Keratinocyte (primary cell): ENCODE results near the gene CHN2. TPM values are rescaled to one million over a fixed set of nuclear protein-coding genes. Genes with fewer than 3 reads are reported as not detected.

Source experiments
- DNase-seq: peaks from one replicate; pipeline ENCODE4 v3.0.0-alpha.2; 2011; ENCODE audit warnings: low read depth, missing footprints, low spot score
- FAIRE-seq: peaks from 2 replicates; lab custom pipeline; 2011; peaks lifted over from hg19 to GRCh38; lab: Jason Lieb, UNC
- H2AFZ ChIP-seq: 2 replicates; pipeline ENCODE4 v1.6.0; 2012; ENCODE audit warnings: low read length, control low read depth, inconsistent platforms; ENCODE audit not compliant: control insufficient read depth
- H3K27ac ChIP-seq: 2 replicates; pipeline ENCODE4 v1.5.1; 2011; ENCODE audit warnings: low read length; ENCODE audit not compliant: control insufficient read depth, insufficient read depth
- H3K27me3 ChIP-seq: 3 replicates; pipeline ENCODE4 v1.6.0; 2011; ENCODE audit warnings: low read length; ENCODE audit not compliant: control insufficient read depth, insufficient read depth; ENCODE audit errors: extremely low read depth
- H3K36me3 ChIP-seq, 2 experiments: 2 replicates in 1 of 2; 3 replicates in 1 of 2; pipeline ENCODE4 v1.5.1; 2011; ENCODE audit warnings: low read length in 2 of 2, mild to moderate bottlenecking in 1 of 2; ENCODE audit not compliant: control insufficient read depth in 2 of 2, insufficient read depth in 2 of 2; ENCODE audit errors: extremely low read depth in 1 of 2
- H3K4me1 ChIP-seq: 3 replicates; pipeline ENCODE4 v1.5.1; 2011; ENCODE audit warnings: low read length; ENCODE audit not compliant: control insufficient read depth, insufficient read depth; ENCODE audit errors: extremely low read depth
- H3K4me2 ChIP-seq: 3 replicates; pipeline ENCODE4 v1.6.0; 2011; ENCODE audit warnings: low read depth, low read length; ENCODE audit not compliant: control insufficient read depth, insufficient read depth; ENCODE audit errors: extremely low read depth
- H3K4me3 ChIP-seq, 3 experiments: fragments of 200-600 bp in 1 of 3; sonication (generic) in 1 of 3; 2 replicates in 2 of 3; 3 replicates in 1 of 3; pipeline ENCODE4 v1.5.1; 2011 to 2016; ENCODE audit warnings: low read length in 3 of 3, mild to moderate bottlenecking in 3 of 3, control low read depth in 2 of 3, inconsistent platforms in 1 of 3, low read depth in 1 of 3, mixed read lengths in 1 of 3, mixed run types in 1 of 3, moderate library complexity in 1 of 3; ENCODE audit not compliant: control insufficient read depth in 2 of 3, insufficient read depth in 2 of 3; ENCODE audit errors: extremely low read depth in 1 of 3
- H3K79me2 ChIP-seq: 2 replicates; pipeline ENCODE4 v1.6.0; 2012; ENCODE audit warnings: low read length; ENCODE audit not compliant: control insufficient read depth, insufficient read depth
- H3K9ac ChIP-seq: 3 replicates; pipeline ENCODE4 v1.6.0; 2011; ENCODE audit warnings: low read length; ENCODE audit not compliant: control insufficient read depth, insufficient read depth; ENCODE audit errors: extremely low read depth
- H3K9me1 ChIP-seq: 3 replicates; pipeline ENCODE4 v1.6.0; 2011; ENCODE audit warnings: low read length; ENCODE audit not compliant: control insufficient read depth, insufficient read depth; ENCODE audit errors: extremely low read depth
- H3K9me3 ChIP-seq: 2 replicates; pipeline ENCODE4 v1.5.1; 2012; ENCODE audit warnings: low read depth, low read length; ENCODE audit not compliant: control insufficient read depth
- H4K20me1 ChIP-seq: 3 replicates; pipeline ENCODE4 v1.6.0; 2011; ENCODE audit warnings: low read length; ENCODE audit not compliant: control insufficient read depth, insufficient read depth; ENCODE audit errors: extremely low read depth
- EZH2 ChIP-seq: IDR thresholded peaks from one replicate; pipeline ENCODE4 v1.6.1; 2012; ENCODE audit warnings: inconsistent platforms, mild to moderate bottlenecking, low read length, moderate library complexity
- dilution Hi-C: fragments of 300-500 bp; cut with MboI; formaldehyde crosslinking; loops from one replicate; pipeline ENCODE4 v1.7.0; 2020; ENCODE audit warnings: low sequenced_read_pairs; ENCODE audit not compliant: extremely low pct_ligation_motif_present
- polyA minus RNA-seq, 3 experiments: library from RNA; depleted of rRNA, polyadenylated mRNA; stranded (reverse); fragments of >200 nt; gene quantifications; 1 replicate in 1 of 3; 2 replicates in 1 of 3; 3 replicates in 1 of 3; pipeline ENCODE4 v1.2.3, GENCODE V29; 2011
- polyA plus RNA-seq, 5 experiments: library from polyadenylated mRNA; depleted of rRNA in 3 of 5; stranded (reverse) in 3 of 5; stranded (forward) in 1 of 5; unstranded in 1 of 5; fragments of >200 nt; gene quantifications; 1 replicate in 1 of 5; 2 replicates in 3 of 5; 3 replicates in 1 of 5; pipeline versions ENCODE4 v1.2.1 to v1.2.3, GENCODE V29; 2011 to 2012; ENCODE audit warnings: missing spikeins in 2 of 5, low read depth in 1 of 5, low replicate concordance in 1 of 5
- TF ChIP-seq, protein P1 (sequence below), 3 experiments: IDR thresholded peaks in 1 of 3; conservative IDR thresholded peaks in 1 of 3; optimal IDR thresholded peaks in 1 of 3; 2 replicates in 2 of 3; 3 replicates in 1 of 3; pipeline versions ENCODE3 to v1.5.1; 2011; ENCODE audit warnings: low read length in 3 of 3, mild to moderate bottlenecking in 3 of 3, moderate library complexity in 2 of 3, control low read depth in 1 of 3, inconsistent platforms in 1 of 3; ENCODE audit not compliant: insufficient read depth in 2 of 3; ENCODE audit errors: extremely low read depth in 1 of 3

CHN2 gene
- polyA plus RNA-seq = 1.3 to 1.8 TPM (median 1.6 TPM) in 3 replicates
- polyA plus RNA-seq (2011; ENCODE audit: low read depth) = 1.4 TPM
- polyA plus RNA-seq (2011; cell fraction: cytosol; rRNA removed) = 1.4 and 2.4 TPM in 2 replicates
- 1.4 and 1.9 TPM in 2 replicates for polyA plus RNA-seq (2011; cell fraction: nucleus; rRNA removed)
- 0.48 and 0.87 TPM in 2 replicates for polyA plus RNA-seq (2012; ENCODE audit: low replicate concordance)
- 1.7 to 2.2 TPM in 2 of 3 replicates, not detected in the other for polyA minus RNA-seq
- 4.6 TPM for polyA minus RNA-seq (2011; cell fraction: cytosol; rRNA and poly(A)+ RNA removed)
- 0.74 and 3.1 TPM in 2 replicates for polyA minus RNA-seq (2011; cell fraction: nucleus; rRNA and poly(A)+ RNA removed)

DNA sequence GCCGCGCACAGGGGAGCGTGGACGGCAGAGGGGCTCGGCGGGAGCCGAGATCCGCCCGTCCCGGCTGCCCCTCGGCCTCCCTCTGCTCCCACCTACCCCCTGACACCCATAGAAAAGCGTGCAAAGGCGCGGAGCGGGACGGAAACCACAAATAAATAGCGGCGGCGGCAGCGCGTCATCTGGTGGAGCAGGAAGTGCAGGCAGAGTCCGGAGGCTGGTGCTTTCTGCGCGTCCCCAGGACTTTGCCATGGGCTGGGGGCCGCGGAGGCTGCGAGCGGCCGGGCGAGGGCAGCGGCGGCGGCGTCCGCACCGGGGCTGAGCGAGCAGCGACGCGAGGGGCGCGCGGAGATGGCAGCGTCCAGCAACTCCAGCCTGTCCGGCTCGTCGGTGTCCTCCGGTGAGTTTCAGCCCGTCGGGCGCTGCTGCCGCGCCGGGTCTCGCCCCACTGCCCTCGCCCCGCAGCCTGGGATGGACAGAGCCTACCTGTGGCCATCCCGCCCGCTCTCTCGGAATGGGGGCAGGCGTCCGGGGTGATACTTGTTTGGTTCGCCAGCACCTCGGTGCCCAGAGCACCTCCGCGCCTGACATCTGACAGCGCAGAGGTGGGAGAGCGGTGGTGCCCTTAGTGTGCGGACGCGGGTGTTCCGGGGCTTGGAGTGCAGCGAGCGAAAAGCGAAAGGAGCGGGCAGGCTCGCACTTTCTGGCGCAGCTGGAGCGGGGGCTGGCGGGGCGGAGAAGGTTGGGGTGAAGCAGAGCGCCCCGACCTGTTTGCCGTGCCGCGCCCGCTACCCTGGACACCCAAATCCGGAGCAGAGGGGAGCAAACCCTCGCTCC, at the start of gene CHN2:
TSS of gene CHN2 (plus strand) at position 182 of the 834 bp plus-strand sequence.
- Histone ChIP-seq H3K9me3 (no peaks in the 10 kb centered on the region), H3K4me3 (peak within 1 kb of the TSS; percentile 76 to 80 (median 78)), H2AFZ (peak within 1 kb of the TSS; percentile 89), H3K36me3 (no peaks in the 10 kb centered on the region), H3K27me3 (peaks cover 3% of the 10 kb centered on the region), H3K4me2 (peak within 1 kb of the TSS; percentile 90), H3K9ac (peak within 1 kb of the TSS; percentile 66), H3K79me2 (no peaks in the 10 kb centered on the region), H4K20me1 (no peaks in the 10 kb centered on the region), H3K9me1 (no peaks in the 10 kb centered on the region), H3K4me1 (peaks cover 3% of the 10 kb centered on the region), H3K27ac (no peak within 1 kb of the TSS)
- FAIRE-seq = no peak
- no peak for DNase-seq
- TF ChIP-seq, protein P1, sequence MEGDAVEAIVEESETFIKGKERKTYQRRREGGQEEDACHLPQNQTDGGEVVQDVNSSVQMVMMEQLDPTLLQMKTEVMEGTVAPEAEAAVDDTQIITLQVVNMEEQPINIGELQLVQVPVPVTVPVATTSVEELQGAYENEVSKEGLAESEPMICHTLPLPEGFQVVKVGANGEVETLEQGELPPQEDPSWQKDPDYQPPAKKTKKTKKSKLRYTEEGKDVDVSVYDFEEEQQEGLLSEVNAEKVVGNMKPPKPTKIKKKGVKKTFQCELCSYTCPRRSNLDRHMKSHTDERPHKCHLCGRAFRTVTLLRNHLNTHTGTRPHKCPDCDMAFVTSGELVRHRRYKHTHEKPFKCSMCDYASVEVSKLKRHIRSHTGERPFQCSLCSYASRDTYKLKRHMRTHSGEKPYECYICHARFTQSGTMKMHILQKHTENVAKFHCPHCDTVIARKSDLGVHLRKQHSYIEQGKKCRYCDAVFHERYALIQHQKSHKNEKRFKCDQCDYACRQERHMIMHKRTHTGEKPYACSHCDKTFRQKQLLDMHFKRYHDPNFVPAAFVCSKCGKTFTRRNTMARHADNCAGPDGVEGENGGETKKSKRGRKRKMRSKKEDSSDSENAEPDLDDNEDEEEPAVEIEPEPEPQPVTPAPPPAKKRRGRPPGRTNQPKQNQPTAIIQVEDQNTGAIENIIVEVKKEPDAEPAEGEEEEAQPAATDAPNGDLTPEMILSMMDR (optimal IDR thresholded peaks at IDR 0.05 in 1 of 3, IDR thresholded peaks at IDR 0.05 in 1 of 3, conservative IDR thresholded peaks at IDR 0.05 in 1 of 3; ENCODE audit: extremely low read depth in 1 of 3, insufficient read depth in 2 of 3, low read length in 3 of 3) = peak in 1 of 3 experiments; percentile 54
- TF ChIP-seq EZH2 = no peak
- dilution Hi-C loops = no loop called here

DNA sequence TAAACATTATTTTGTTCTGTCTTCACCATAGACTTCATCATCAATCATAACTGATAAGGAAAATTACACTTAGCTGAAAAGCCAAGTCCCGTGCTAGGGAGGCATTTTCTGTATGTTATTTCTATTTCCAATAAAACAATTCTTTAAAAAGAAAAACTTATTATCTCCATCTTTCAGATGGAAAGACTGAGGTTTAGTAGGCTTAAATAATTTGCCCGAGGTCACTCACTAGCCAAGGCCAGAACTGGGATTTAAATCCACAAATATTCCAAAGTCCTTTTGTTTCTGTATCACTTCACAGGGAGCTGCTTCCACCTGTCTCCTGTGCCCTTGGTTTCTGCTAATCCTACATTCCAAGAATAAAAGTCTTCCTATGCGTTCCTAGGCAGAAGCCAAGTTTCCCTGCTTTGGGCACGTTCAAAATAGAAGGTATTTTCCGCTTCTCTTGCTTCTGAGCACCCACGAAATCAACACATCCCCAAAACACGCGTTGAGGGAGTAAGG, 49.0 kb upstream of the CHN2 start:
- no peak overlapping the region for H3K27ac ChIP-seq
- peak overlapping the region; percentile 91 for H3K4me2 ChIP-seq
- no peaks in the 10 kb centered on the region for H3K9me3 ChIP-seq
- dilution Hi-C loops = no loop called here
- H3K79me2 ChIP-seq = no peaks in the 10 kb centered on the region
- H3K4me3 ChIP-seq = peak overlapping the region; percentile 33 to 72 (median 61)
- H3K27me3 ChIP-seq = peaks cover 17% of the 10 kb centered on the region
- FAIRE-seq = no peak
- TF ChIP-seq, protein P1 (optimal IDR thresholded peaks at IDR 0.05 in 1 of 3, IDR thresholded peaks at IDR 0.05 in 1 of 3, conservative IDR thresholded peaks at IDR 0.05 in 1 of 3; ENCODE audit: extremely low read depth in 1 of 3, insufficient read depth in 2 of 3, low read length in 3 of 3) = no peak
- no peak for TF ChIP-seq EZH2
- H3K36me3 ChIP-seq = no peaks in the 10 kb centered on the region
- no peak for DNase-seq
- no peaks in the 10 kb centered on the region for H4K20me1 ChIP-seq
- no peak overlapping the region for H3K9ac ChIP-seq
- H3K4me1 ChIP-seq = peaks cover 17% of the 10 kb centered on the region
- H2AFZ ChIP-seq = peak overlapping the region; percentile 77
- no peaks in the 10 kb centered on the region for H3K9me1 ChIP-seq
